Parathyroid adenoma (tissue), 2 donors: ENCODE measurements around the gene BTD.
A peak's percentile ranks its signal among the peaks of the same experiment; 100 is the strongest.

Source experiments
- H2AFZ ChIP-seq: fragments of 300-600 bp; sonication (generic); one replicate; pipeline ENCODE4 v1.7.0; 2017; ENCODE audit warnings: antibody characterized with exemption, mild to moderate bottlenecking
- H3K27ac ChIP-seq: fragments of 300-600 bp; sonication (generic); one replicate; pipeline ENCODE4 v1.7.0; 2017
- H3K27me3 ChIP-seq: fragments of 300-600 bp; sonication (generic); one replicate; pipeline ENCODE4 v1.7.0; 2017; ENCODE audit warnings: low read length; ENCODE audit not compliant: control insufficient read depth, insufficient read depth
- H3K36me3 ChIP-seq: fragments of 300-600 bp; sonication (generic); one replicate; pipeline ENCODE4 v1.7.0; 2017; ENCODE audit warnings: low read length; ENCODE audit not compliant: control insufficient read depth, insufficient read depth
- H3K4me1 ChIP-seq: fragments of 300-600 bp; sonication (generic); one replicate; pipeline ENCODE4 v1.7.0; 2017; ENCODE audit warnings: control low read depth
- H3K4me2 ChIP-seq: fragments of 300-600 bp; sonication (generic); one replicate; pipeline ENCODE4 v1.7.0; 2017; ENCODE audit warnings: low read length
- H3K4me3 ChIP-seq: fragments of 300-600 bp; sonication (generic); one replicate; pipeline ENCODE4 v1.7.0; 2017; ENCODE audit warnings: low read depth, low read length
- H3K79me2 ChIP-seq: fragments of 300-600 bp; sonication (generic); one replicate; pipeline ENCODE4 v1.7.0; 2017; ENCODE audit warnings: control low read depth
- H3K9ac ChIP-seq: fragments of 300-600 bp; sonication (generic); one replicate; pipeline ENCODE4 v1.7.0; 2017; ENCODE audit warnings: mild to moderate bottlenecking
- H3K9me3 ChIP-seq: fragments of 300-600 bp; sonication (generic); one replicate; pipeline ENCODE4 v1.7.0; 2017; ENCODE audit warnings: low read length; ENCODE audit not compliant: control insufficient read depth
- TF ChIP-seq, protein P1 (sequence below): fragments of 300-600 bp; sonication (generic); IDR thresholded peaks from one replicate; pipeline ENCODE4 v1.7.0; 2017; ENCODE audit warnings: antibody characterized with exemption, mild to moderate bottlenecking
- donor health status: primary hyperparathyroidism.

BTD gene, protein sequence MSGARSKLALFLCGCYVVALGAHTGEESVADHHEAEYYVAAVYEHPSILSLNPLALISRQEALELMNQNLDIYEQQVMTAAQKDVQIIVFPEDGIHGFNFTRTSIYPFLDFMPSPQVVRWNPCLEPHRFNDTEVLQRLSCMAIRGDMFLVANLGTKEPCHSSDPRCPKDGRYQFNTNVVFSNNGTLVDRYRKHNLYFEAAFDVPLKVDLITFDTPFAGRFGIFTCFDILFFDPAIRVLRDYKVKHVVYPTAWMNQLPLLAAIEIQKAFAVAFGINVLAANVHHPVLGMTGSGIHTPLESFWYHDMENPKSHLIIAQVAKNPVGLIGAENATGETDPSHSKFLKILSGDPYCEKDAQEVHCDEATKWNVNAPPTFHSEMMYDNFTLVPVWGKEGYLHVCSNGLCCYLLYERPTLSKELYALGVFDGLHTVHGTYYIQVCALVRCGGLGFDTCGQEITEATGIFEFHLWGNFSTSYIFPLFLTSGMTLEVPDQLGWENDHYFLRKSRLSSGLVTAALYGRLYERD

DNA sequence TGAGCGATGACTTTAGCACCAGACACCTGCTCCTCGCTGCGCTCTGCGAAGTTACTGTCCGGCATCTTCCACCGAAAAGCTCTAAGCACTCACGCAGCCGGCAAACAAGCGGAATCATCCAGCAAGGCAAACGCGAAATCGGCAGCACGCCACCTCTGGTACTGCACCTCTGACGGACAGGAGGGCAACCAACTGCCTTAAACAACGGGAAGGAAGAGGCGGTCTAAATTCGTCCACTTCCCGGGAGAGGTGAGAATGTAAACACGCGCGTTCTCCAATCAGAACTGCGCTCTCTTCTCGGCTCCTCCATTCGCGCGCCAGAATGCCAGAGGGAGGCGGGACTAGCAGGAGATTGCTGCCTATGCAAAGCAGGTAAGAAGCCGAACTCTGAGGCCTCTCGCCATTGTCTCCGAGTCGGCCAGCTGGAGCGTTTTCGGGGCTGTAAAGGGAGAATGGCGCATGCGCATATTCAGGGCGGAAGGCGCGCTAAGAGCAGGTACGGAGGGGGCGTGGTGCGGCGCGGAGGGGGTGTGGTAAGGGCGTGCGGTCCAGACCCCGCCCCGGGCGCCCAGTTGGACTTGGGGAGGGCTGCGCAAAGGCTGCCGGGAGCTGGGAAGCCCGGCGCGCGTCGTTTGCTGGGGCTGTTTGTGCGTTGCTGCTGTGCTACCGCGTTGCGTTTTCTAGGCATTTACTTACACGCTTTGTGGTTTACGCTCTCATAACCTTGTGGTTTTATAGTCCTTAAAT, at the start of gene BTD, which contains the start of gene HACL1:
TSS of gene BTD (plus strand) at position 347 of the 747 bp plus-strand sequence. CDS start 33,695 bp downstream, outside the sequence.
TSS of gene HACL1 (minus strand) at position 171 of the 747 bp plus-strand sequence. CDS start at position 65, 106 bp downstream.
- no peaks in the 10 kb centered on the region for H3K36me3 ChIP-seq
- H3K4me2 ChIP-seq, result peak within 1 kb of the TSS; percentile 82

DNA sequence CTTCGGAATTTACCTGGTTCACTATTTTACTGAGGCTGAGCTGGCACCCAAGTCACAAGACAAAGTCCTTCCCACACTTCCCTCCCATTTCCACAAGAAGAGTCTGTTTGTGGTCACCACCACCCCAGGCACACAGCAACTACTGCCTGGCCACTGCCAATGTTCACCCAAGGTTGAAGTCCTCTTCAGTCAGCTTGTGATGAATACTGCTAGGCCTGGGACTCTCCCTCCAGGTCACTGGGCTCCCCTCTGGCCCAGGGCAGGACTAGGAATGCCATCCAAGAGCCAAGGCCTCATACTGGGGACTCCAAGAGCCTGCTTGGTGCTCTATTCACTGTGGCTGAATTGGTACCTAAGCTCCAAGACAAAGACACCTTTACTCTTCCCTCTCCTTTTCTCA, 49.6 kb upstream of the BTD start:
- no peaks in the 10 kb centered on the region for H3K36me3 ChIP-seq
- H3K9ac ChIP-seq, result no peak overlapping the region
- peaks cover 15% of the 10 kb centered on the region for H3K4me1 ChIP-seq
- no peak overlapping the region for H3K4me3 ChIP-seq
- TF ChIP-seq, protein P1, sequence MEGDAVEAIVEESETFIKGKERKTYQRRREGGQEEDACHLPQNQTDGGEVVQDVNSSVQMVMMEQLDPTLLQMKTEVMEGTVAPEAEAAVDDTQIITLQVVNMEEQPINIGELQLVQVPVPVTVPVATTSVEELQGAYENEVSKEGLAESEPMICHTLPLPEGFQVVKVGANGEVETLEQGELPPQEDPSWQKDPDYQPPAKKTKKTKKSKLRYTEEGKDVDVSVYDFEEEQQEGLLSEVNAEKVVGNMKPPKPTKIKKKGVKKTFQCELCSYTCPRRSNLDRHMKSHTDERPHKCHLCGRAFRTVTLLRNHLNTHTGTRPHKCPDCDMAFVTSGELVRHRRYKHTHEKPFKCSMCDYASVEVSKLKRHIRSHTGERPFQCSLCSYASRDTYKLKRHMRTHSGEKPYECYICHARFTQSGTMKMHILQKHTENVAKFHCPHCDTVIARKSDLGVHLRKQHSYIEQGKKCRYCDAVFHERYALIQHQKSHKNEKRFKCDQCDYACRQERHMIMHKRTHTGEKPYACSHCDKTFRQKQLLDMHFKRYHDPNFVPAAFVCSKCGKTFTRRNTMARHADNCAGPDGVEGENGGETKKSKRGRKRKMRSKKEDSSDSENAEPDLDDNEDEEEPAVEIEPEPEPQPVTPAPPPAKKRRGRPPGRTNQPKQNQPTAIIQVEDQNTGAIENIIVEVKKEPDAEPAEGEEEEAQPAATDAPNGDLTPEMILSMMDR, result no peak
- no peak overlapping the region for H3K4me2 ChIP-seq
- H3K9me3 ChIP-seq, result no peaks in the 10 kb centered on the region
- no peak overlapping the region for H2AFZ ChIP-seq
- H3K27ac ChIP-seq, result no peak overlapping the region
- H3K27me3 ChIP-seq, result no peaks in the 10 kb centered on the region
- H3K79me2 ChIP-seq, result no peaks in the 10 kb centered on the region

More for the DNA sequence above, at the start of gene BTD, which contains the start of gene HACL1:
- peak within 1 kb of the TSS; percentile 87 for H3K4me3 ChIP-seq
- H3K79me2 ChIP-seq, result peaks cover 23% of the 10 kb centered on the region
- H3K9ac ChIP-seq, result peak within 1 kb of the TSS; percentile 57
- TF ChIP-seq, protein P1, result peak; percentile 30
- H2AFZ ChIP-seq, result peak within 1 kb of the TSS; percentile 95
- peak within 1 kb of the TSS; percentile 88 for H3K27ac ChIP-seq
- no peaks in the 10 kb centered on the region for H3K9me3 ChIP-seq
- H3K4me1 ChIP-seq, result peaks cover 8% of the 10 kb centered on the region
- H3K27me3 ChIP-seq, result no peaks in the 10 kb centered on the region

DNA sequence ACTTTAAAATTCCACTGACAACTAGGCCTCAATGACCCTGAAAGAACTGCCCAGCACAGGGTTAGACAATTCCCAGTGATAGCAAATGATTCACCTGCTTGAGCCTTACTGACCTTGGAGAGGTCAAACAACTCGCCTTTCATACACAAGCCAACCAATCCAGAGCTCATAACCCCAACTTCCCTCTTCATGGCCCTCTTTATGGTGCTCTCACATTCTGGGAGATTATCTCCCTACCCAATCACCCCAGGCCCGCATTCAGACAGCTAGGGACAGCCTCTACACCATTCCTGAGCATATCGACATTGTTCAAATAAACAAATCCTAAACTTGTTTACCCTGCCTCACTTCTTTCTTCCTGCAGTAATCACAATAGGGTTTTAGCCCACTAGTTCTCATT, 47.8 kb upstream of the BTD start:
- Histone ChIP-seq H3K27ac (peak overlapping the region; percentile 59), H3K4me3 (no peak overlapping the region), H3K4me1 (peaks cover 15% of the 10 kb centered on the region), H2AFZ (peak overlapping the region; percentile 31), H3K9me3 (no peaks in the 10 kb centered on the region), H3K4me2 (peak overlapping the region; percentile 50), H3K27me3 (no peaks in the 10 kb centered on the region), H3K9ac (no peak overlapping the region), H3K36me3 (no peaks in the 10 kb centered on the region), H3K79me2 (no peaks in the 10 kb centered on the region)
- TF ChIP-seq, protein P1, result no peak

DNA sequence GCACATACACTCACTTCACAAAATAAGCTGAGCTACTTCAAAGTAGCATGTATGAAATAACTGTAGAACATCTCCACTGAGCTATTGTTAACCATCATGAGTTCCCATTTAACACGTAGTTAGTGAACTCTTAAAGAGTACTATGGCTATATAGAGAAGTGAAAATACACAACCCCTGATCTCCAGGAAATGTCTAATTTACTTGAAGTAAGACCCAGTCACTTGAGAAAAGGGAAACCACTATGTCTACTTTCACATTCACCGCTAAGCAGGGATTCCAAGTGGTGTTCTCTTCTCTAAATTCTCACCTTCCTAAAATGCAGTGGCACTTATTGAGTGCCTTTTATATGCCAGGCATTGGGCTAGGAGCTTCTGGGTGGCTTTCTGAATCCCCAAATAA, 45.0 kb upstream of the BTD start:
- no peak overlapping the region for H3K27ac ChIP-seq

More for the DNA sequence above, 45.0 kb upstream of the BTD start:
- Histone ChIP-seq H3K4me1 (peaks cover 15% of the 10 kb centered on the region), H3K4me2 (no peak overlapping the region), H3K9ac (no peak overlapping the region), H3K27me3 (no peaks in the 10 kb centered on the region), H3K4me3 (no peak overlapping the region), H2AFZ (no peak overlapping the region), H3K79me2 (no peaks in the 10 kb centered on the region), H3K36me3 (no peaks in the 10 kb centered on the region), H3K9me3 (no peaks in the 10 kb centered on the region)
- TF ChIP-seq, protein P1, result no peak
